ENCODE data around the gene MAP7.

The MAP7 gene

GRCh38 chr6:136362421-136363356, 187.5 kb downstream of the MAP7 start:
- in situ Hi-C loops (cut with HindIII; ENCODE audit: low pct_ligation_motif_present, low sequenced_read_pairs): no loop called here
- DNase-seq: no peak

GRCh38 chr6:136361787-136362186, 188.4 kb downstream of the MAP7 start:
- H3K4me3 ChIP-seq (ENCODE audit: low read depth, low read length): no peak overlapping the region
- DNase-seq: no peak
- in situ Hi-C loops (cut with HindIII; ENCODE audit: low pct_ligation_motif_present, low sequenced_read_pairs): no loop called here
- no peak for TF ChIP-seq CTCF (IDR thresholded peaks at IDR 0.05; ENCODE audit: low read depth, low read length, missing control alignments)
- no peak overlapping the region for H3K27ac ChIP-seq
- H3K36me3 ChIP-seq (replicated peaks): no peaks in the 10 kb centered on the region
- no peaks in the 10 kb centered on the region for H3K27me3 ChIP-seq (replicated peaks)

More at GRCh38 chr6:136362421-136363356, 187.5 kb downstream of the MAP7 start:
- H3K36me3 ChIP-seq (replicated peaks): no peaks in the 10 kb centered on the region
- H3K27me3 ChIP-seq (replicated peaks): no peaks in the 10 kb centered on the region
- no peak overlapping the region for H3K4me3 ChIP-seq (ENCODE audit: low read depth, low read length)
- no peak overlapping the region for H3K27ac ChIP-seq
- no peak for TF ChIP-seq CTCF (IDR thresholded peaks at IDR 0.05; ENCODE audit: low read depth, low read length, missing control alignments)

GRCh38 chr6:136360783-136361182, 189.4 kb downstream of the MAP7 start:
- Histone ChIP-seq H3K36me3 (replicated peaks) (no peaks in the 10 kb centered on the region), H3K27me3 (replicated peaks) (no peaks in the 10 kb centered on the region), H3K4me3 (ENCODE audit: low read depth, low read length) (no peak overlapping the region), H3K27ac (no peak overlapping the region)
- DNase-seq: no peak
- no peak for TF ChIP-seq CTCF (IDR thresholded peaks at IDR 0.05; ENCODE audit: low read depth, low read length, missing control alignments)
- in situ Hi-C loops (cut with HindIII; ENCODE audit: low pct_ligation_motif_present, low sequenced_read_pairs): no loop called here

- H3K4me3 ChIP-seq (ENCODE audit: low read depth, low read length): no peak overlapping the region
- H3K27me3 ChIP-seq (replicated peaks): no peaks in the 10 kb centered on the region
- H3K36me3 ChIP-seq (replicated peaks): no peaks in the 10 kb centered on the region
- in situ Hi-C loops (cut with HindIII; ENCODE audit: low pct_ligation_motif_present, low sequenced_read_pairs): no loop called here
- no peak for TF ChIP-seq CTCF (IDR thresholded peaks at IDR 0.05; ENCODE audit: low read depth, low read length, missing control alignments)
- DNase-seq: no peak
- no peak overlapping the region for H3K27ac ChIP-seq
These were observed 190.4 kb downstream of the MAP7 start for GRCh38 chr6:136359851-136360250.

GRCh38 chr6:136351518-136352110, 198.6 kb downstream of the MAP7 start:
- Histone ChIP-seq H3K27me3 (replicated peaks) (no peaks in the 10 kb centered on the region), H3K36me3 (replicated peaks) (no peaks in the 10 kb centered on the region), H3K4me3 (ENCODE audit: low read depth, low read length) (no peak overlapping the region), H3K27ac (no peak overlapping the region)
- no peak for TF ChIP-seq CTCF (IDR thresholded peaks at IDR 0.05; ENCODE audit: low read depth, low read length, missing control alignments)
- in situ Hi-C loops (cut with HindIII; ENCODE audit: low pct_ligation_motif_present, low sequenced_read_pairs): no loop called here
- DNase-seq: no peak

Data from brain microvascular endothelial cell (primary cell).